NT2/D1 (cell line): ENCODE results near the gene PARM1.
A peak's percentile ranks its signal among the peaks of the same experiment; 100 is the strongest.

Source experiments
- DNase-seq: peaks from one replicate; pipeline ENCODE4 v3.0.0-alpha.2; 2011; ENCODE audit warnings: low read depth, low spot score
- H3K27me3 ChIP-seq: 2 replicates; pipeline ENCODE4 v1.6.0; 2011; ENCODE audit warnings: mild to moderate bottlenecking; ENCODE audit not compliant: insufficient read length, insufficient read depth
- H3K36me3 ChIP-seq: 2 replicates; pipeline ENCODE4 v1.6.1; 2011; ENCODE audit warnings: mild to moderate bottlenecking, low read length, mixed read lengths; ENCODE audit not compliant: insufficient read depth, insufficient read length
- H3K4me1 ChIP-seq: 2 replicates; pipeline ENCODE4 v1.5.1; 2011; ENCODE audit not compliant: insufficient read depth, insufficient read length
- H3K4me3 ChIP-seq: 2 replicates; pipeline ENCODE4 v1.5.1; 2011; ENCODE audit warnings: low read depth; ENCODE audit not compliant: insufficient read length
- H3K9ac ChIP-seq: 2 replicates; pipeline ENCODE4 v1.6.0; 2011; ENCODE audit warnings: low read depth; ENCODE audit not compliant: insufficient read length
- H3K9me3 ChIP-seq: 2 replicates; pipeline ENCODE4 v1.5.1; 2011; ENCODE audit warnings: mild to moderate bottlenecking, low read length; ENCODE audit not compliant: insufficient read depth
- SUZ12 ChIP-seq: IDR thresholded peaks from 2 replicates; pipeline ENCODE4 v1.6.1; 2011; ENCODE audit not compliant: insufficient read length, insufficient read depth; ENCODE audit errors: extremely low read depth
- YY1 ChIP-seq: IDR thresholded peaks from 2 replicates; pipeline ENCODE4 v1.6.1; 2011; ENCODE audit not compliant: insufficient read length, insufficient read depth
- ZNF274 ChIP-seq: IDR thresholded peaks from 2 replicates; pipeline ENCODE4 v1.6.1; 2011; ENCODE audit warnings: mild to moderate bottlenecking, low read depth, low read length

PARM1 gene

GRCh38 chr4:75003979-75004378, 71.1 kb downstream of the PARM1 start:
- Histone ChIP-seq H3K4me1 (no peaks in the 10 kb centered on the region), H3K9me3 (no peaks in the 10 kb centered on the region), H3K27me3 (no peaks in the 10 kb centered on the region), H3K4me3 (no peak overlapping the region), H3K36me3 (no peaks in the 10 kb centered on the region), H3K9ac (no peak overlapping the region)
- DNase-seq, result no peak
- TF ChIP-seq ZNF274, result no peak
- TF ChIP-seq SUZ12, result no peak
- no peak for TF ChIP-seq YY1

DNA sequence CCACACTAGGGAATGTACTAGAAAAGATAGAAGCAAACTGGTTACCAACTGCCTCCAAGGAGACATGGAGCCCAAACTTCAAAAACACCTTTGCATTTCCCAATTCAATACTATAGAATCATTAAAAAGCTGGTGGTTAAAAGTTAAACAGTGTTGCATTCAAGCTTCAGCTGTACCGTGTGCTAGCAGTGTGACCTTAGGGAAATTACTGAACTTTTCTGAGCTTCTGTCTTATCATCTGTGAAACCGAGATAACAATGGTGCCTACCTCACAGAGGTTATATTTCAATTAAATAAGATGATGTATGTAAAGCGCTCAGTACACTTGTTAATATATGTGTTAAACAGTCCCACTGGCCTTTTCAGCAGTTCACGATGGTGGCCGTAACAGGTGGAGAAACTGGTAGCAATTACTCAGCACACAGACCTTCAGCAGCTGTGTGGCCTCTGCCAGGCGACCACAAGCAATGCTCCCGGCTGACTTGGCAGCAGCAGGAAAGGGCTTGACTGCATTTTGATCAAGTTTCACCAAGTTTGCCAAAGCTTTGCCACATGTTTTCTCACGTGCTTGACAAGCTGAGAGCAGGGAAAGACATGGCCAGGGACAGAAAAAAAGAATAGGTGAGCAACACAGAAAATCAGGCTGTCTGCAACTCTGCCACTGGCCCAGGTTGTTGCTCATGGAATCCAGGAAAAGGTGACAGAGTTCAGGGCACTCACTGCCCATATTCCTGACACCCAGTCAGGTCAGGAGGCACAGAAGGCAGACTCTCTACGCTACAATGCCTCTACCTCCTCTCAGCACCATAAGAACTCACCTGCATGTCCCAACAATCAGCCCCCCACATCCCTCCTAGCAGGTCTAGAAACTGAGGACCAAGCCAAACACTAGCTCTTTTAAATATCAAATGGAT, 72.1 kb downstream of the PARM1 start:
- no peak for DNase-seq
- Histone ChIP-seq H3K9ac (no peak overlapping the region), H3K4me1 (no peaks in the 10 kb centered on the region), H3K27me3 (no peaks in the 10 kb centered on the region), H3K36me3 (no peaks in the 10 kb centered on the region), H3K4me3 (no peak overlapping the region), H3K9me3 (no peaks in the 10 kb centered on the region)
- TF ChIP-seq SUZ12 (no peak), ZNF274 (no peak), YY1 (no peak)

GRCh38 chr4:75005727-75006126, 72.8 kb downstream of the PARM1 start:
- no peaks in the 10 kb centered on the region for H3K4me1 ChIP-seq
- no peaks in the 10 kb centered on the region for H3K9me3 ChIP-seq
- H3K27me3 ChIP-seq, result no peaks in the 10 kb centered on the region
- no peak overlapping the region for H3K9ac ChIP-seq
- no peak overlapping the region for H3K4me3 ChIP-seq
- TF ChIP-seq SUZ12 (no peak), YY1 (no peak)
- DNase-seq, result no peak
- no peaks in the 10 kb centered on the region for H3K36me3 ChIP-seq

- peak; percentile 27 for DNase-seq
- no peaks in the 10 kb centered on the region for H3K27me3 ChIP-seq
- H3K36me3 ChIP-seq, result no peaks in the 10 kb centered on the region
- no peaks in the 10 kb centered on the region for H3K4me1 ChIP-seq
- no peaks in the 10 kb centered on the region for H3K9me3 ChIP-seq
- TF ChIP-seq ZNF274, result no peak
- TF ChIP-seq YY1, result no peak
- TF ChIP-seq SUZ12, result no peak
- no peak overlapping the region for H3K4me3 ChIP-seq
- no peak overlapping the region for H3K9ac ChIP-seq
Measured at GRCh38 chr4:75007891-75008290, 75.0 kb downstream of the PARM1 start.

GRCh38 chr4:75009138-75009537, 76.2 kb downstream of the PARM1 start:
- no peak overlapping the region for H3K9ac ChIP-seq
- no peak for TF ChIP-seq YY1
- TF ChIP-seq SUZ12, result no peak
- TF ChIP-seq ZNF274, result no peak

GRCh38 chr4:75011131-75011795, 78.3 kb downstream of the PARM1 start:
- TF ChIP-seq ZNF274, result no peak
- TF ChIP-seq YY1, result no peak
- no peak for TF ChIP-seq SUZ12
- DNase-seq, result no peak
- H3K27me3 ChIP-seq, result no peaks in the 10 kb centered on the region
- no peaks in the 10 kb centered on the region for H3K9me3 ChIP-seq
- H3K4me3 ChIP-seq, result no peak overlapping the region
- H3K9ac ChIP-seq, result no peak overlapping the region
- no peaks in the 10 kb centered on the region for H3K4me1 ChIP-seq
- no peaks in the 10 kb centered on the region for H3K36me3 ChIP-seq

More at GRCh38 chr4:75009138-75009537, 76.2 kb downstream of the PARM1 start:
- H3K9me3 ChIP-seq, result no peaks in the 10 kb centered on the region
- H3K27me3 ChIP-seq, result no peaks in the 10 kb centered on the region
- DNase-seq, result no peak
- no peak overlapping the region for H3K4me3 ChIP-seq
- H3K4me1 ChIP-seq, result no peaks in the 10 kb centered on the region
- no peaks in the 10 kb centered on the region for H3K36me3 ChIP-seq

- Histone ChIP-seq H3K9me3 (no peaks in the 10 kb centered on the region), H3K9ac (no peak overlapping the region), H3K27me3 (no peaks in the 10 kb centered on the region), H3K4me1 (no peaks in the 10 kb centered on the region), H3K4me3 (no peak overlapping the region), H3K36me3 (no peaks in the 10 kb centered on the region)
- TF ChIP-seq ZNF274 (no peak), SUZ12 (no peak), YY1 (no peak)
- no peak for DNase-seq
Measured at GRCh38 chr4:75015627-75016026, 82.7 kb downstream of the PARM1 start.
